HepG2 (cell line): ENCODE results near the gene WBP1. TPM values are rescaled to one million over a fixed set of nuclear protein-coding genes. Genes with fewer than 3 reads are reported as not detected.
A peak's percentile ranks its signal among the peaks of the same experiment; 100 is the strongest.

Source experiments
- GATA4 ChIP-seq: sonication (generic); IDR thresholded peaks from 2 replicates; pipeline ENCODE4 v1.6.1; 2016; ENCODE audit warnings: antibody characterized with exemption, low read depth, borderline replicate concordance
- HOXA9 ChIP-seq: sonication (generic); formaldehyde crosslinking; IDR thresholded peaks from 2 replicates; pipeline ENCODE4 v1.8.1; 2022; ENCODE audit warnings: missing genetic modification reagents, mild to moderate bottlenecking, moderate library complexity, borderline replicate concordance
- KMT2A ChIP-seq: sonication (generic); formaldehyde crosslinking; IDR thresholded peaks from 2 replicates; pipeline ENCODE4 v1.4.0; 2020; ENCODE audit warnings: missing genetic modification reagents
- NFE2L2 ChIP-seq: fragments of 150-350 bp; IDR thresholded peaks from 2 replicates; pipeline ENCODE4 v1.6.1; 2014; ENCODE audit warnings: low read length
- REL ChIP-seq: sonication (generic); formaldehyde crosslinking; conservative IDR thresholded peaks from 2 replicates; pipeline ENCODE4 v1.8.0; 2022; ENCODE audit warnings: mild to moderate bottlenecking, missing genetic modification reagents, moderate library complexity
- SUZ12 ChIP-seq: fragments of 150-350 bp; IDR thresholded peaks from 2 replicates; pipeline ENCODE4 v1.6.1; 2014; ENCODE audit warnings: low read depth, low read length
- TCF7 ChIP-seq: sonication (generic); IDR thresholded peaks from 2 replicates; pipeline ENCODE4 v1.6.1; 2016; ENCODE audit warnings: antibody characterized with exemption, low read depth
- ZFP1 ChIP-seq: IDR thresholded peaks from 2 replicates; pipeline ENCODE4 v1.6.1; 2016
- ZNF496 ChIP-seq: sonication (generic); formaldehyde crosslinking; IDR thresholded peaks from 2 replicates; pipeline ENCODE4 v1.8.1; 2023; ENCODE audit warnings: mild to moderate bottlenecking, moderate library complexity, missing genetic modification reagents; ENCODE audit not compliant: insufficient replicate concordance
- ZNF562 ChIP-seq: sonication (generic); formaldehyde crosslinking; IDR thresholded peaks from 2 replicates; pipeline ENCODE4 v1.8.0; 2022; ENCODE audit warnings: missing genetic modification reagents, borderline replicate concordance
- ZNF790 ChIP-seq: sonication (generic); formaldehyde crosslinking; IDR thresholded peaks from 2 replicates; pipeline ENCODE4 v1.8.0; 2022; ENCODE audit warnings: missing genetic modification reagents, mild to moderate bottlenecking, borderline replicate concordance
- polyA plus RNA-seq, 8 experiments: library from polyadenylated mRNA; depleted of rRNA in 3 of 8; stranded (reverse) in 7 of 8; unstranded in 1 of 8; fragments of >200 nt; fragmentation: Illumina TruSeq in 4 of 8; extraction: Trizol in 4 of 8; gene quantifications; 2 replicates each; pipeline versions ENCODE4 v1.2.1 to v1.2.3, GENCODE V29; 2011 to 2016; ENCODE audit warnings: low read depth in 4 of 8, missing spikeins in 1 of 8, mixed read lengths in 1 of 8; ENCODE audit not compliant: insufficient read depth in 1 of 8
- total RNA-seq, 5 experiments: library from RNA; depleted of rRNA; stranded (reverse); fragments of >200 nt; fragmentation: Illumina TruSeq; extraction: Trizol; gene quantifications; 2 replicates each; pipeline ENCODE4 v1.2.3, GENCODE V29; 2016; ENCODE audit warnings: low read depth in 1 of 5
- TF ChIP-seq, protein P1 (sequence below): sonication (generic); formaldehyde crosslinking; IDR thresholded peaks from 2 replicates; pipeline ENCODE4 v1.8.1; 2023; ENCODE audit warnings: mild to moderate bottlenecking, missing genetic modification reagents, borderline replicate concordance
- TF ChIP-seq, protein P2 (sequence below): sonication (generic); formaldehyde crosslinking; IDR thresholded peaks from 2 replicates; pipeline ENCODE4 v1.5.1; 2020; ENCODE audit warnings: mild to moderate bottlenecking, missing genetic modification reagents, borderline replicate concordance
- TF ChIP-seq, protein P3 (sequence below): sonication (generic); formaldehyde crosslinking; IDR thresholded peaks from 2 replicates; pipeline ENCODE4 v1.4.0; 2020; ENCODE audit warnings: missing genetic modification reagents
- TF ChIP-seq, protein P4 (sequence below): fragments of 450-650 bp; IDR thresholded peaks from 2 replicates; pipeline ENCODE4 v1.6.1; 2016
- TF ChIP-seq, protein P5 (sequence below): sonication (generic); formaldehyde crosslinking; IDR thresholded peaks from 2 replicates; pipeline ENCODE4 v1.8.0; 2022; ENCODE audit warnings: missing genetic modification reagents, low read depth, mild to moderate bottlenecking, borderline replicate concordance
- TF ChIP-seq, protein P6 (sequence below), 2 experiments: fragments of 450-650 bp in 1 of 2; sonication (generic) in 1 of 2; formaldehyde crosslinking; IDR thresholded peaks; 2 replicates each; pipeline versions ENCODE4 v1.5.0 to v1.8.0; 2020 to 2022; ENCODE audit warnings: mild to moderate bottlenecking in 1 of 2, missing genetic modification reagents in 1 of 2

Gene WBP1
- total and polyA plus RNA-seq, 2 of the 13 experiments (the other 11 are each of a cell fraction or from before 2014, with no cell fraction given): 38.8 to 85.7 TPM

DNA sequence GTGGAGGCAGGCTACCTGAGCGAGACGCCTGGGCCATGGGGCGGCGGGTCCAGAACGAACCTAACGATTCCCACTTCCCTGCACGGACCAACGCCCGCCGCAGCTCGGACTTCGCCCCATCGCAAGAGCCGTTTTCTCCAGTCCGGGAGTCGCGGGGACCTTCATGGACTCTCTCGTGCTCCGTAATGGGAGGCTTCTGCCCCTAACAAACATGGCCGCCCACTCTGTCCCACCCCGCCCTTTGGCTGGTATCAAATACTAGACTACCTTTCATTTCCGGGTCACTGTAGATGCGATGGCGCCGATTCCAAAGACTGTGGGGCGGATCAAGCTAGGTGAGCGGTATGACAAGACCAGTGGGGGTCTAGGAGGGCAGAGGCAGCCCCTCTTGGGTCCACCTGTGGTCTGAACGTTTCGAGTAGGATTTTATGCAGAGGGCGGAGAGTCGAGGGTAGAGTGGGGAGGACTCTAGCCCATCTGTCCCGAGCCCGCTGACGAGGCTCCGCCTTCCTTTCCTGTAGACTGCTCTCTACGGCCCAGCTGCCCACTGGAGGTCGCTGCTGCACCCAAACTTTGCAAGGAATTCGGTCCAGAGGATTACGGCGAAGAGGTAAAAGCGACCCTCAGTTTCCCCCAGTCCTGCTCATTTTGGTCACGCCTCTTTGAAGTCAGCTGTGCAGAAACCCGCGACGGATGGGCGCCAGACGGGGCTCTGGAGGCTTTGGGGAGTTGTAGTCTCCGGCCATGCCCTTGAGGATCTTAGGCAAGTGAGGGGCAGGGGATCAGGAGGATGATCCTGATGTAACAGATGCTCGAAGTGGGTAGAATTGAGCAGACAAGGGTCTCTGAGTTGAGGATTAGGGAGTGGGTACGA lies 24.8 kb downstream of the WBP1 start, which contains the start of the genes CCDC142 and TTC31 (continued):
- TF ChIP-seq, protein P1, sequence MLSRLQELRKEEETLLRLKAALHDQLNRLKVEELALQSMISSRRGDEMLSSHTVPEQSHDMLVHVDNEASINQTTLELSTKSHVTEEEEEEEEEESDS (CRISPR knock-in tag): no peak; the same call in 1 of the 2 replicates
- TF ChIP-seq GATA4: peak; percentile 20; the same call in 1 of the 2 replicates
- peak; percentile 23; the same call in 1 of the 2 replicates for TF ChIP-seq REL (CRISPR knock-in tag)
- TF ChIP-seq ZFP1 (CRISPR knock-in tag): peak; percentile 88
- TF ChIP-seq KMT2A (CRISPR knock-in tag): peak; percentile 87; the same call in 1 of the 2 replicates
- 0 out of 2 replicates have a peak, but pooled peaks have one; percentile 32 for TF ChIP-seq TCF7
- 0 out of 2 replicates have a peak, but pooled peaks have one; percentile 1 for TF ChIP-seq SUZ12
- TF ChIP-seq ZNF790: no peak
- 0 out of 2 replicates have a peak, but pooled peaks have one; percentile 1 for TF ChIP-seq NFE2L2
- TF ChIP-seq, protein P2, sequence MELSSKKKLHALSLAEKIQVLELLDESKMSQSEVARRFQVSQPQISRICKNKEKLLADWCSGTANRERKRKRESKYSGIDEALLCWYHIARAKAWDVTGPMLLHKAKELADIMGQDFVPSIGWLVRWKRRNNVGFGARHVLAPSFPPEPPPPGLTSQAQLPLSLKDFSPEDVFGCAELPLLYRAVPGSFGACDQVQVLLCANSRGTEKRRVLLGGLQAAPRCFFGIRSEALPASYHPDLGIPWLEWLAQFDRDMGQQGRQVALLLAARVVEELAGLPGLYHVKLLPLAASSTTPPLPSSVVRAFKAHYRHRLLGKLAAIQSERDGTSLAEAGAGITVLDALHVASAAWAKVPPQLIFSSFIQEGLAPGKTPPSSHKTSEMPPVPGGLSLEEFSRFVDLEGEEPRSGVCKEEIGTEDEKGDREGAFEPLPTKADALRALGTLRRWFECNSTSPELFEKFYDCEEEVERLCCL (CRISPR knock-in tag): no peak
- TF ChIP-seq HOXA9 (CRISPR knock-in tag): peak; percentile 88; the same call in 1 of the 2 replicates
- no peak for TF ChIP-seq ZNF496 (CRISPR knock-in tag)
- no peak for TF ChIP-seq ZNF562 (CRISPR knock-in tag)
- TF ChIP-seq, protein P3, sequence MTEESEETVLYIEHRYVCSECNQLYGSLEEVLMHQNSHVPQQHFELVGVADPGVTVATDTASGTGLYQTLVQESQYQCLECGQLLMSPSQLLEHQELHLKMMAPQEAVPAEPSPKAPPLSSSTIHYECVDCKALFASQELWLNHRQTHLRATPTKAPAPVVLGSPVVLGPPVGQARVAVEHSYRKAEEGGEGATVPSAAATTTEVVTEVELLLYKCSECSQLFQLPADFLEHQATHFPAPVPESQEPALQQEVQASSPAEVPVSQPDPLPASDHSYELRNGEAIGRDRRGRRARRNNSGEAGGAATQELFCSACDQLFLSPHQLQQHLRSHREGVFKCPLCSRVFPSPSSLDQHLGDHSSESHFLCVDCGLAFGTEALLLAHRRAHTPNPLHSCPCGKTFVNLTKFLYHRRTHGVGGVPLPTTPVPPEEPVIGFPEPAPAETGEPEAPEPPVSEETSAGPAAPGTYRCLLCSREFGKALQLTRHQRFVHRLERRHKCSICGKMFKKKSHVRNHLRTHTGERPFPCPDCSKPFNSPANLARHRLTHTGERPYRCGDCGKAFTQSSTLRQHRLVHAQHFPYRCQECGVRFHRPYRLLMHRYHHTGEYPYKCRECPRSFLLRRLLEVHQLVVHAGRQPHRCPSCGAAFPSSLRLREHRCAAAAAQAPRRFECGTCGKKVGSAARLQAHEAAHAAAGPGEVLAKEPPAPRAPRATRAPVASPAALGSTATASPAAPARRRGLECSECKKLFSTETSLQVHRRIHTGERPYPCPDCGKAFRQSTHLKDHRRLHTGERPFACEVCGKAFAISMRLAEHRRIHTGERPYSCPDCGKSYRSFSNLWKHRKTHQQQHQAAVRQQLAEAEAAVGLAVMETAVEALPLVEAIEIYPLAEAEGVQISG (CRISPR knock-in tag): peak; percentile 97
- TF ChIP-seq, protein P4, sequence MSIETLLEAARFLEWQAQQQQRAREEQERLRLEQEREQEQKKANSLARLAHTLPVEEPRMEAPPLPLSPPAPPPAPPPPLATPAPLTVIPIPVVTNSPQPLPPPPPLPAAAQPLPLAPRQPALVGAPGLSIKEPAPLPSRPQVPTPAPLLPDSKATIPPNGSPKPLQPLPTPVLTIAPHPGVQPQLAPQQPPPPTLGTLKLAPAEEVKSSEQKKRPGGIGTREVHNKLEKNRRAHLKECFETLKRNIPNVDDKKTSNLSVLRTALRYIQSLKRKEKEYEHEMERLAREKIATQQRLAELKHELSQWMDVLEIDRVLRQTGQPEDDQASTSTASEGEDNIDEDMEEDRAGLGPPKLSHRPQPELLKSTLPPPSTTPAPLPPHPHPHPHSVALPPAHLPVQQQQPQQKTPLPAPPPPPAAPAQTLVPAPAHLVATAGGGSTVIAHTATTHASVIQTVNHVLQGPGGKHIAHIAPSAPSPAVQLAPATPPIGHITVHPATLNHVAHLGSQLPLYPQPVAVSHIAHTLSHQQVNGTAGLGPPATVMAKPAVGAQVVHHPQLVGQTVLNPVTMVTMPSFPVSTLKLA: no peak; the same call in 1 of the 2 replicates
- TF ChIP-seq, protein P5, sequence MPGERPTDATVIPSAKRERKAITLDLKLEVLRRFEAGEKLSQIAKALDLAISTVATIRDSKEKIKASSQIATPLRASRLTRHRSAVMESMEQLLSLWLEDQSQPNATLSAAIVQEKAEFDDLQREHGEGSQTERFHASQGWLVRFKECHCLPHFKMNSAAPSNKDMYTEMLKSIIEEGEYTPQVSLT (CRISPR knock-in tag): peak; percentile 96
- TF ChIP-seq, protein P6, sequence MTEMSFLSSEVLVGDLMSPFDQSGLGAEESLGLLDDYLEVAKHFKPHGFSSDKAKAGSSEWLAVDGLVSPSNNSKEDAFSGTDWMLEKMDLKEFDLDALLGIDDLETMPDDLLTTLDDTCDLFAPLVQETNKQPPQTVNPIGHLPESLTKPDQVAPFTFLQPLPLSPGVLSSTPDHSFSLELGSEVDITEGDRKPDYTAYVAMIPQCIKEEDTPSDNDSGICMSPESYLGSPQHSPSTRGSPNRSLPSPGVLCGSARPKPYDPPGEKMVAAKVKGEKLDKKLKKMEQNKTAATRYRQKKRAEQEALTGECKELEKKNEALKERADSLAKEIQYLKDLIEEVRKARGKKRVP (CRISPR knock-in tag; IDR thresholded peaks at IDR 0.05): peak in 1 of 2 experiments; percentile 84; a peak in 2 of 4 replicates
